Activated B cell treated with CpG ODN at 0.5 μM for 24 hours (primary cell): ENCODE measurements around the gene PES1. TPM values are rescaled to one million over a fixed set of nuclear protein-coding genes. Genes with fewer than 3 reads are reported as not detected.
A peak's percentile ranks its signal among the peaks of the same experiment; 100 is the strongest.

Experiments
- ATAC-seq: fragments of 200-7000 bp; cut with Tn5 transposase; one replicate; pipeline ENCODE4 v1.10.0; 2021; ENCODE audit warnings: low read depth, mild to moderate bottlenecking, moderate library complexity
- CTCF ChIA-PET: fragments of 350-600 bp; sonication (Branson Sonifier 250); formaldehyde crosslinking; loops from one replicate; lab custom pipeline; 2021; ENCODE audit warnings: antibody characterized with exemption; lab: Charles Lee
- POLR2A ChIA-PET: fragments of 350-600 bp; sonication (Branson Sonifier 250); formaldehyde crosslinking; loops from one replicate; lab custom pipeline; 2021; ENCODE audit warnings: antibody characterized with exemption; lab: Charles Lee
- DNase-seq: peaks from one replicate; pipeline ENCODE4 v3.0.0; 2022
- H3K27ac Mint-ChIP-seq: one replicate; pipeline ENCODE4 v1.8.0; 2020; ENCODE audit warnings: mixed read lengths
- H3K27me3 Mint-ChIP-seq: one replicate; pipeline ENCODE4 v1.8.0; 2021; ENCODE audit warnings: mixed read lengths
- H3K36me3 Mint-ChIP-seq: one replicate; pipeline ENCODE4 v1.8.0; 2021; ENCODE audit warnings: low read depth, mixed read lengths
- H3K4me1 Mint-ChIP-seq: one replicate; pipeline ENCODE4 v1.8.0; 2021; ENCODE audit warnings: mixed read lengths
- H3K4me3 Mint-ChIP-seq: one replicate; pipeline ENCODE4 v1.8.0; 2020; ENCODE audit warnings: mild to moderate bottlenecking, mixed read lengths
- H3K9me3 Mint-ChIP-seq: one replicate; pipeline ENCODE4 v1.8.0; 2020; ENCODE audit warnings: mixed read lengths
- CTCF ChIP-seq: fragments of 200-600 bp; IDR thresholded peaks from one replicate; pipeline ENCODE4 v1.8.0; 2022; ENCODE audit warnings: antibody characterized with exemption, mild to moderate bottlenecking
- intact Hi-C: fragments of 100-400 bp; cut with micrococcal nuclease; formaldehyde crosslinking; loops from one replicate; pipeline ENCODE4 v1.15.1; 2024
- total RNA-seq: library from RNA; stranded (reverse); gene quantifications from 2 replicates; pipeline ENCODE4 v1.2.3, GENCODE V29; 2022

Gene PES1
- total RNA-seq, 1 donor from 2014 or later = 124 TPM

- ChIA-PET POLR2A (interaction anchor here (0.5 to 1.4 kb wide), 6 partner anchors 15 to 1141 kb away, joined by 3 to 8 read pairs (median 4); partner anchors contain the start of gene PES1), CTCF (interaction anchor here (0.5 to 2.7 kb wide), 2 partner anchors 28 to 552 kb away, joined by 4 to 11 read pairs; partner anchors contain the start of gene SLC35E4)
- no peak for TF ChIP-seq CTCF
- Mint-ChIP-seq H3K9me3 (no peaks in the 10 kb centered on the region), H3K36me3 (no peaks in the 10 kb centered on the region), H3K27me3 (peaks cover 5% of the 10 kb centered on the region), H3K4me1 (peaks cover 35% of the 10 kb centered on the region), H3K4me3 (peak within 1 kb of the TSS; percentile 83), H3K27ac (peak within 1 kb of the TSS; percentile 20)
- peak; percentile 59 for ATAC-seq
- peak; percentile 22 for DNase-seq
- intact Hi-C loops = no loop called here
Observed at GRCh38 chr22:30606455-30607299, 15.0 kb upstream of the PES1 start, which contains the start of gene TCN2. Gene TCN2 (plus strand): TSS chr22:30607174. CDS start chr22:30607332, 158 bp downstream.

- Mint-ChIP-seq H3K27ac (no peak overlapping the region), H3K9me3 (no peaks in the 10 kb centered on the region), H3K4me1 (peaks cover 35% of the 10 kb centered on the region), H3K27me3 (peaks cover 3% of the 10 kb centered on the region), H3K36me3 (no peaks in the 10 kb centered on the region), H3K4me3 (no peak overlapping the region)
- ATAC-seq (peak; percentile 59), DNase-seq (no peak)
- no peak for TF ChIP-seq CTCF
- CTCF ChIA-PET = interaction anchor here (2.7 kb wide), 1 partner anchor 29 kb away, joined by 11 read pairs; the partner anchor contains the start of gene SLC35E4
- intact Hi-C loops = no loop called here
- POLR2A ChIA-PET = interaction anchor here (1.4 kb wide), 1 partner anchor 14 kb away, joined by 3 read pairs; the partner anchor contains the start of gene PES1
Observed at GRCh38 chr22:30605449-30606110, 13.9 kb upstream of the PES1 start.

- CTCF ChIA-PET = no interaction called here
- intact Hi-C loops = no loop called here
- POLR2A ChIA-PET = no interaction called here
- H3K9me3 Mint-ChIP-seq = no peaks in the 10 kb centered on the region
- H3K36me3 Mint-ChIP-seq = no peaks in the 10 kb centered on the region
- peaks cover 3% of the 10 kb centered on the region for H3K27me3 Mint-ChIP-seq
- no peak for TF ChIP-seq CTCF
- H3K27ac Mint-ChIP-seq = no peak overlapping the region
- ATAC-seq = no peak
- H3K4me3 Mint-ChIP-seq = no peak overlapping the region
- peaks cover 35% of the 10 kb centered on the region for H3K4me1 Mint-ChIP-seq
- no peak for DNase-seq
Observed at GRCh38 chr22:30604723-30605122, 13.0 kb upstream of the PES1 start.

- no peaks in the 10 kb centered on the region for H3K9me3 Mint-ChIP-seq
- no peak overlapping the region for H3K27ac Mint-ChIP-seq
- DNase-seq (no peak), ATAC-seq (no peak)
- no peak overlapping the region for H3K4me3 Mint-ChIP-seq
- POLR2A ChIA-PET = no interaction called here
- intact Hi-C loops = loop anchor here (2.0 kb wide), 1 partner anchor 159 kb away; no protein-coding TSS in a partner anchor
- CTCF ChIA-PET = no interaction called here
- H3K36me3 Mint-ChIP-seq = no peaks in the 10 kb centered on the region
- peaks cover 3% of the 10 kb centered on the region for H3K27me3 Mint-ChIP-seq
- peaks cover 27% of the 10 kb centered on the region for H3K4me1 Mint-ChIP-seq
- TF ChIP-seq CTCF = no peak
Observed at GRCh38 chr22:30603801-30604200, 12.1 kb upstream of the PES1 start.
